HG02884 (cell line): Measurements from ENCODE around the gene MED28.
"Not testable (repeated sequence)": the region's sequence is repeated elsewhere in the genome, so short reads cannot be mapped to it uniquely, and the experiment has no call there.

Experiments
- ATAC-seq: cut with Tn5 transposase; IDR thresholded peaks from one replicate; pipeline ENCODE4 v1.9.1; 2021; ENCODE audit warnings: mild to moderate bottlenecking, moderate library complexity; ENCODE audit not compliant: unreplicated experiment

The MED28 gene

GRCh38 chr4:17616283-17616682 lies 1.8 kb downstream of the MED28 start:
- no peak for ATAC-seq

DNA sequence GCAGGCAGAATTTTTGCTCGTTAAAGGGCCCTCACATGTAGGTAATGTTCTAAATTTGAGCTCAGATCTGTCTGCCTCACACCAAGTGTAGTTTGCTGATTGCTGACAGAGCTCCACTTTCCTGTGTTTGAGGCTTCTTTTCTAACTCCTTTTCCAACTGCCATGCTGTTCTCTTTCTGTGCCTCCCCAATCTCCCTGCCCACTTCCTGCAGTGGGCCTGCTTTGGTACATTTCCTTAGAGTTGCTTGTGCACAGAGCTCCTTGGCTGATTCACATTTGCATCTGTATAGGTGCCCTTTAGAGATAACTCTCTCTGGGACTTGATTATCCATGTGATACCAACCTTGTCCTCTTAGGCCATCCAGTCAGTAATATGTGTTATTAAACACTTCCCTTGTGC lies 4.5 kb downstream of the MED28 start:
- ATAC-seq: no peak

DNA sequence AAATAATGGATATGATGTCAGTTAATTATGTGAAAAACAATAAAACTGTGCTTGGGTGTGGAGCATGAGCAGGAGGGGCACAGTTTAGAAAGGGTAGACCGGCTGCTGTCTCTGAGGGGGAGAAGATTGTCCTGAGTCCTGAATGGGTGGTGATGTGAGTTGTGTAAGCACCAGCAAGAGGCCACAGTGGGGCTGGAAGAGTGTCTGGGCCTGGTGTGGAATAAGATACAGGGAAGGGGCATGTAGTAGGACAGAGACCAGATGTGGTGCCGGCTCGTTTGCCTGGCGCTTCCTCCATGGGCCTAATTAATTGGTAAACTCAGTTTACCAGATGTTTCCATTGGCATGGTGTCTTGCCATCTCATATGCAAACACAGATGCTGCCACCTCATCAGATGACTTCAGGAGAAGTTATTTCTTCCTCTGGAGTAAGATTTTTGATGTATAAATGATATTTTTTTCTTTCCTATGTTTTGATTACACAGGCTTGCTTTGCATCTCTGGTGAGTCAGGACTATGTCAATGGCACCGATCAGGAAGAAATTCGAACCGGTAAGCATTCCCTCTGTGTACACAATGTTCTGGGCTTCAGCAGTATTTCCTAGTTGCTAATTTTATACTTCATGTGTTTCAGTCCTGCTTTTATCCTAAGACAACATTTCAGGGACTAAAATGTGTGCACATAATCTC lies 5.1 kb downstream of the MED28 start:
- ATAC-seq: no peak

DNA sequence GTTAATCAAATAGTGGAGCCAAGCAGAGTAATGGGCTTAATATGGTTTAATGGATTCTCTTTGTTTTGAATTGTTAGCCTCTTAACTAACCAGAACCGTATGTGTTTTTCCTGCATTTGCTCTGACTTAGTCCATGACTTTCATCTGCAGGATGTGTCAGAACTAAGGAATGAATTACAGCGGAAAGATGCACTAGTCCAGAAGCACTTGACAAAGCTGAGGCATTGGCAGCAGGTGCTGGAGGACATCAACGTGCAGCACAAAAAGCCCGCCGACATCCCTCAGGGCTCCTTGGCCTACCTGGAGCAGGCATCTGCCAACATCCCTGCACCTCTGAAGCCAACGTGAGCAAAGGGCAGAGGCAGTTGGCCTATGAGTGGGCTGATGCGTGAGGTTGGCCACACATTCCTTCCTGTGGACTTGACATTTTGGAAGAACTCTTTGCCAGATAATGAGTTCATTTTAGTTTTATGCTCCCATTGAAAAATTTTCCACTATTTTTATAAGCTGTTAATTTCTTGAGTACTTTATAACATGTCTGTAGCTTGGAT lies 9.1 kb downstream of the MED28 start:
- no peak for ATAC-seq

DNA sequence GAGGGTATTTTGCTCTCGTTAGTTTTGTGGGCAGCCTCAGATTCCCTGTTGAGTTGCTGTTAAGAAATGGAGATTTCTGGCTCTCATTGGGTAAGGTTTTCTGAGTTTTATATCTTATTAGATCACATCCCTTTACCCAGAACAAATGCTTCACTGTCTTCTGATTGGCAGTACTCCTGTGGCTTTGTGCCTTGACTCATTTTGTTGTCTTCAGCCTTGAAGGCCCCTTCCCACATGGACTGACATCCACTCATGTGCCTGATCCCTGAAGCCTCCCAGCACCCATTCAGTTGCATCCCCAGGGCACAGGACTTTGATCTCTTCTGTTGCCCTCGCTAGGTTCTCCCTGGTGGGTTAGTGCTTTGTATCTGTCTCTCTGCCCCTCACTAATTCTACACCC lies 10.4 kb downstream of the MED28 start:
- no peak for ATAC-seq

- no peak for ATAC-seq
Measured at GRCh38 chr4:17630228-17630627, 15.8 kb downstream of the MED28 start.

DNA sequence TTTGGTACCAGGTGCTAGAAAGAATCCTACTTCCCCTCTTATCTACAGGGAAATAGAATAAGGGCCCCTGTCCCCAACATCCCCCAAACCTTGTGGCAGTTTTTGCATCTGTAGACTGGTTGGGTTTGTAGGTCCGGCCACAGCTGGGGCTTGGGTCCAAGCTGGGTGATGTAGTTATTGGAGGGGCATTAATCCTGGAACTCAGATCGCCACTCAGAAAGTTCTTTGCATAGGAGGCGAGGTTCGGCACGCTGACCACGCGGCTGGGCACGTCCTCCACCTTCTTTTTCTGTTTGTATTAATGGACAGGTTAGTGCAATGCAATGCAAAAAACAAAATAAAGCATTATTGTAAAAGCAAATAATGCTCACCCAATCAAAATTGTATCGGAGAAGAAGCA lies 19.2 kb downstream of the MED28 start:
- ATAC-seq: no peak

GRCh38 chr4:17635056-17635455 lies 20.6 kb downstream of the MED28 start:
- ATAC-seq: no peak

GRCh38 chr4:17636341-17636695 lies 21.9 kb downstream of the MED28 start:
- no peak for ATAC-seq

GRCh38 chr4:17636696-17637622 lies 22.5 kb downstream of the MED28 start:
- ATAC-seq: peak; percentile 90

- ATAC-seq: no peak
Measured at GRCh38 chr4:17639136-17639535, 24.7 kb downstream of the MED28 start.

DNA sequence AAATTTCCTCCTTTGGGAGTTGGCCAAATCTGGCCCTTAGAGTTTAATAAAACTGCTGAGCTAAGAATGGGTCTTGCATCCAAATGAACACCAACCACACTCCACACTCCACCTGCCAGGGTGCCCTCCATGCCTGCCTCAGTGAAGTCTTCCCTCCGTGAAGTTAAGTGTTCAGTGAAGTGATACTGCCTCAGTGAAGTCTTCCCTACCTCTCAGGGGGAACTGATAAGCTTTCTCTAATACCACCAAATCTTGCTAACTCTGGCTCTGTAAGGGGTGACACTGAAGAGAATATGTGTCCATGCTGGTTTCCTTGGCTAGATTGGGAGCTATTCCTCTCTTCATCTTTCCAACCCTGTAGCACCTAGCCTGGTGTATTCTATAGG lies 27.9 kb downstream of the MED28 start:
- ATAC-seq: no peak

- no peak for ATAC-seq
Measured at GRCh38 chr4:17646693-17647092, 32.3 kb downstream of the MED28 start.

DNA sequence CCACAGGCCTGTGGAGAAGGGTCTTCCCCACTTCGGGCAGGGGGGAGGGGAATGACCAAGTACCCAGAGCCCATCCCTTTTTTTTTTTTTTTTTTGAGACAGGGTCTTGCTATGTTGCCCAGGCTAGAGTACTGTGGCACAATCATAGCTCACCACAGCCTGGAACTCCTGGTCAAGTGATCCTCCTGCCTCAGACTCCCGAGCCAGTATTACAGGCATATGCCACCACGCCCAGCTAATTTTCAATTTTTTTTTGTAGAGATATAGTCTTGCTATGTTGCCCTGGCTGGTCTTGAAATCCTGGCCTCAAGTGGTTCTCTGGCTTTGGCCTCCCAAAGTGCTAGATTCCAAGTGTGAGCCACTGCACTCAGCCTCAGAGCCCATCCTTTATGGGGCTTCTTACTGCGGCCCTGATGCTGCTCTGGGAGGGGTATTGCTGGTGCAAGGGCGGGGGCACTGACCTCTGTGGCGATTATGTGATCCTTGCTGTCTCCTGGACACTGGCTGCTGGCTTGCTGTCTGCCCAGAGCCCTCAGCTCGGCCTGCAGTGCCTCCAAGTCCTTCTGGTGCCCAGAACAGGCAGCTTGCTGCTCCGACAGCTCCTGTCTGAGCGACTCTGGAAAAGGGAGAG lies 32.9 kb downstream of the MED28 start:
- ATAC-seq: no peak

GRCh38 chr4:17647927-17648326 lies 33.5 kb downstream of the MED28 start:
- ATAC-seq: no peak

DNA sequence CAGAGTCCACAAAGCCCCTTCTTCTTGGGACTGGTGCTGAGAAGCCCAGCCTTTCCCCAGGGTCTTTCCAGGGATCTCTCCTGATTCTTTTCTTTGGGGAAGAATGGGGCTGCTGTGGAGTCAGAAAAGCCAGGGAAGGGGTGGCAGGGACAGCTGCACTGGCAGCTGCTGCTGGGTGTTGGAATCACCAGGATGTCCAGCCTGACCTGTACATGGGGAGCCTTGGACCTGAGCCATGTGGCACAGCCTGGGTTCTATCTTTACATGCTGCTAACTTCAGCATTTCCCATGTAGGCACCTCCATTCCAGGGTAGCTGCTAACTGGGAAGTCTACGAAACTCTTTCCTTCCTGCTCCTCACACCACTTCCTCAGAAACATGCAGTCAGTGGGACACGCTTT lies 36.0 kb downstream of the MED28 start:
- no peak for ATAC-seq

GRCh38 chr4:17654701-17655100 lies 40.3 kb downstream of the MED28 start:
- ATAC-seq: no peak

DNA sequence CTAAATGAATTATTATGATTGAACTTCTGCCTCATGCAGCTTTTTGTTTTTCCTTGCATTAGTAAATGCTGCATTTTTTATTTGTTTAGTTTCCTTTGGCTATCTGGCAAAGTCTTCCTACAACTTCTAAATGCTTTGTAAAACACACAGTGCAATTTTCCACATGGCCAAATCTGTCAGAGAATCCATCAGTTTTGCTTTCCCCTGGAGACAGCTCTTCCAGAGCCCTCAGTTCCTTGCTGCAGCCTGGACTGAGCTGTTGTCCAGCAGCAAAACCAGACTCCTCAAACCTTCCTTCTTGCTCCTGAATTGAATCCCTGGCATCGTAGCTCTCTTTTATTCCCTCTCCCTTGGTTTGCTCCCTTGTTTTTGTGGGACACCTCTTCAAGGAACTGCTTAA lies 42.6 kb downstream of the MED28 start:
- no peak for ATAC-seq

DNA sequence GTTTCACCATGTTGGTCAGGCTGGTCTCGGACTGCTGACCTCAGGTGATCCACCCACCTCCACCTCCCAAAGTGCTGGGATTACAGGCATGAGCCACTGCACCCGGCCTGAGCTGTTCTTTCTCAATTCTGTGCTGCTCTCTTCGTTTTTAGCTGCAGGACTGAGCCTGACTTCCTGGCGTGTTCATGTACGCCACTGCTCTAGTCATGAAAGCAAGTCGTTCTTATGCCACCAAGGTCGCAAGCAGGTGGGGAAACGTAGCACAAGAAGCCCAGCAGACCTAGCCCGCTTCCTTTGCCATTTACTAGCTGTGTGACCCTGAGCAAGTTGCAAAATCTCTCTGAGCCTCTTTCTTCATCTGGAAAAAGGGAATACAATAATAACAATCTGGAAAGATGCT lies 43.4 kb downstream of the MED28 start:
- no peak for ATAC-seq

DNA sequence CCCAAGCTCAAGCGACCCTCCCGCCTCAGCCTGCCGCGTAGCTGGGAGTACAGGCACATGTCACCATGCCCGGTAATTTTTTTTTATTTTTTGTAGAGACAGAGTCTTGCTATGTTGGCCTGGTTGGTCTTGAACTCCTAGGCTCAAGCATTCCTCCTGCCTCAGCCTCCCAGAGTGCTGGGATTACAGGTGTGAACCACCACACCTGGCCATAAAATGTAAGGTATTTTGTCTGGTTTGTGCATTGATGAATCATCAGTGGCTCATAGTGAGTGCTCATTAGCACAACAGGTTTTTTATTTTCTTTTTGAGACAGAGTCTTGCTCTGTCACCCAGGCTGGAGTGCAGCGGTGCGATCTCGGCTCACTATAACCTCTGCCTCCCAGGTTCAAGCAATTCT lies 44.8 kb downstream of the MED28 start:
- not testable (repeated sequence) for ATAC-seq

DNA sequence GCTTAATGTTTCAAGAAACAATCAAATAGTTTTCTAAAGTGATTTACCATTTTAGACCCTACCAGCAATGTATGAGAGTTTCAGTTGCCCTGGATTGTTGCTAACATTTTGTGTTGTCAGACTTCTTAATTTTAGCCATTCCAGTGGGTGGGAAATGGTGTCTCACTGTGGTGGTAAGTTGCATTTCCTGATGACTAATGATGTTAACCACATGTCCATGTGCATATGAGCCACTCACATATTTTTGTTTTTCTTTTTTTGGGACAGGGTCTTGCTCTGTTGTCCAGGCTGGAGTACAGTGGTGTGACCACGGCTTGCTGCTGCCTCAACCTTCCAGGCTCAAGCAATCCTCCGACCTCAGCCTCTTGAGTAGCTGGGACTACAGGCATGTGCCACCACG lies 48.3 kb downstream of the MED28 start:
- ATAC-seq: no peak

GRCh38 chr4:17664755-17665154 lies 50.3 kb downstream of the MED28 start:
- peak; percentile 77 for ATAC-seq
